Measurements from ENCODE around the gene C1orf174. TPM values are rescaled to one million over a fixed set of nuclear protein-coding genes. Genes with fewer than 3 reads are reported as not detected.

C1orf174 gene
- total RNA-seq, 1 donor from 2014 or later: 11.5 TPM

GRCh38 chr1:3865606-3866160 lies 34.4 kb downstream of the C1orf174 start:
- no peak for ATAC-seq

GRCh38 chr1:3864884-3865283 lies 35.2 kb downstream of the C1orf174 start:
- ATAC-seq: no peak

- ATAC-seq: no peak
Measured at GRCh38 chr1:3863231-3863935, 36.7 kb downstream of the C1orf174 start.

- ATAC-seq: peak; percentile 9
Measured at GRCh38 chr1:3858231-3858981, 41.7 kb downstream of the C1orf174 start.

GRCh38 chr1:3857791-3858129 lies 42.3 kb downstream of the C1orf174 start:
- peak; percentile 1 for ATAC-seq

GRCh38 chr1:3856923-3857790 lies 42.9 kb downstream of the C1orf174 start, which contains the start of the genes CEP104 and DFFB:
Gene CEP104, minus strand, starts transcription at chr1:3857211. Its CDS starts 4,804 bp downstream, at chr1:3852407.
Gene DFFB, plus strand, starts transcription at chr1:3857476. Its CDS starts 128 bp downstream, at chr1:3857604.
- peak; percentile 99 for ATAC-seq

GRCh38 chr1:3852711-3853485 lies 47.2 kb downstream of the C1orf174 start:
- no peak for ATAC-seq

GRCh38 chr1:3852091-3852490 lies 48.0 kb downstream of the C1orf174 start:
- ATAC-seq: no peak

- ATAC-seq: no peak
Measured at GRCh38 chr1:3851292-3851691, 48.8 kb downstream of the C1orf174 start.

- ATAC-seq: peak; percentile 14
Measured at GRCh38 chr1:3850857-3851256, 49.2 kb downstream of the C1orf174 start.

GRCh38 chr1:3847081-3847480 lies 53.0 kb downstream of the C1orf174 start:
- ATAC-seq: no peak

GRCh38 chr1:3846541-3846940 lies 53.5 kb downstream of the C1orf174 start:
- ATAC-seq: no peak

- no peak for ATAC-seq
Measured at GRCh38 chr1:3842912-3843311, 57.2 kb downstream of the C1orf174 start.

- ATAC-seq: no peak
Measured at GRCh38 chr1:3841491-3841890, 58.6 kb downstream of the C1orf174 start.

Other genes starting within 250 kb of the C1orf174 start
- 5.2 TPM for gene TP73, start 247.8 kb downstream of the C1orf174 start, total RNA-seq
- gene CCDC27, start 147.8 kb downstream of the C1orf174 start, total RNA-seq: not detected
- 1.5 TPM for gene SMIM1, start 127.5 kb downstream of the C1orf174 start, total RNA-seq
- 38.6 TPM for gene LRRC47, start 103.8 kb downstream of the C1orf174 start, total RNA-seq
- gene CEP104, start 43.1 kb downstream of the C1orf174 start, total RNA-seq: 27.8 TPM
- gene DFFB, start 42.8 kb downstream of the C1orf174 start, total RNA-seq: 2.4 TPM

Data from esophagus mucosa (tissue), 1 donor.